ENCODE results near the gene TMC2. TPM values are rescaled to one million over a fixed set of nuclear protein-coding genes. Genes with fewer than 3 reads are reported as not detected.

TMC2 gene
- total RNA-seq, 2 donors from 2014 or later, result 0.24 TPM; not detected in 1

GRCh38 chr20:2610326-2610725 is 74.0 kb downstream of the TMC2 start:
- Mint-ChIP-seq H3K27ac (no peak overlapping the region), H3K9me3 (peaks cover 25% of the 10 kb centered on the region), H3K36me3 (ENCODE audit: low read depth) (peaks cover 3% of the 10 kb centered on the region), H3K4me1 (no peaks in the 10 kb centered on the region), H3K4me3 (no peak overlapping the region), H3K27me3 (ENCODE audit: insufficient read depth) (peaks cover 29% of the 10 kb centered on the region)
- no peak for TF ChIP-seq CTCF (conservative IDR thresholded peaks at IDR 0.05)
- no peak for DNase-seq
- Histone ChIP-seq H3K4me3 (ENCODE audit: low read length) (no peak overlapping the region), H3K9ac (ENCODE audit: extremely low read depth, low read length, poor library complexity, severe bottlenecking) (no peak overlapping the region), H3K9me3 (ENCODE audit: control insufficient read depth, low read length) (peaks cover 17% of the 10 kb centered on the region), H3K4me1 (ENCODE audit: control insufficient read depth, insufficient read depth, low read length) (no peaks in the 10 kb centered on the region), H3K27ac (ENCODE audit: low read depth, low read length) (no peak overlapping the region), H3K36me3 (ENCODE audit: control insufficient read depth, insufficient read depth, low read length) (no peaks in the 10 kb centered on the region), H3K27me3 (ENCODE audit: control insufficient read depth, insufficient read depth, low read length, poor library complexity, severe bottlenecking) (peaks cover 3% of the 10 kb centered on the region)
- WGBS, 2 experiments (ENCODE audit: insufficient coverage in 1 of 2, insufficient read length in 1 of 2), result 93 to 94% methylated on average over 4 to 6 of the region's 6 CpGs

GRCh38 chr20:2610941-2611720 is 74.8 kb downstream of the TMC2 start:
- H3K4me1 ChIP-seq (ENCODE audit: control insufficient read depth, insufficient read depth, low read length), result no peaks in the 10 kb centered on the region
- H3K27me3 ChIP-seq (ENCODE audit: control insufficient read depth, insufficient read depth, low read length, poor library complexity, severe bottlenecking), result peaks cover 3% of the 10 kb centered on the region
- H3K4me3 Mint-ChIP-seq, result no peak overlapping the region
- H3K36me3 ChIP-seq (ENCODE audit: control insufficient read depth, insufficient read depth, low read length), result no peaks in the 10 kb centered on the region
- no peak for TF ChIP-seq CTCF (conservative IDR thresholded peaks at IDR 0.05)
- DNase-seq, result no peak
- 79 to 84% methylated on average over 4 to 6 of the region's 6 CpGs for WGBS, 2 experiments (ENCODE audit: insufficient coverage in 1 of 2, insufficient read length in 1 of 2)
- H3K9me3 ChIP-seq (ENCODE audit: control insufficient read depth, low read length), result peaks cover 11% of the 10 kb centered on the region
- H3K9me3 Mint-ChIP-seq, result peaks cover 19% of the 10 kb centered on the region
- H3K4me1 Mint-ChIP-seq, result no peaks in the 10 kb centered on the region
- no peak overlapping the region for H3K27ac ChIP-seq (ENCODE audit: low read depth, low read length)
- H3K36me3 Mint-ChIP-seq (ENCODE audit: low read depth), result peaks cover 3% of the 10 kb centered on the region
- H3K4me3 ChIP-seq (ENCODE audit: low read length), result no peak overlapping the region
- H3K27ac Mint-ChIP-seq, result no peak overlapping the region
- no peak overlapping the region for H3K9ac ChIP-seq (ENCODE audit: extremely low read depth, low read length, poor library complexity, severe bottlenecking)
- peaks cover 32% of the 10 kb centered on the region for H3K27me3 Mint-ChIP-seq (ENCODE audit: insufficient read depth)

GRCh38 chr20:2612073-2612472 is 75.7 kb downstream of the TMC2 start:
- Mint-ChIP-seq H3K27me3 (ENCODE audit: insufficient read depth) (peaks cover 38% of the 10 kb centered on the region), H3K27ac (no peak overlapping the region), H3K4me3 (no peak overlapping the region), H3K4me1 (no peaks in the 10 kb centered on the region), H3K9me3 (peaks cover 11% of the 10 kb centered on the region), H3K36me3 (ENCODE audit: low read depth) (peaks cover 3% of the 10 kb centered on the region)
- no peak for DNase-seq
- Histone ChIP-seq H3K9ac (ENCODE audit: extremely low read depth, low read length, poor library complexity, severe bottlenecking) (no peak overlapping the region), H3K27me3 (ENCODE audit: control insufficient read depth, insufficient read depth, low read length, poor library complexity, severe bottlenecking) (peaks cover 3% of the 10 kb centered on the region), H3K4me1 (ENCODE audit: control insufficient read depth, insufficient read depth, low read length) (no peaks in the 10 kb centered on the region), H3K27ac (ENCODE audit: low read depth, low read length) (no peak overlapping the region), H3K4me3 (ENCODE audit: low read length) (no peak overlapping the region), H3K36me3 (ENCODE audit: control insufficient read depth, insufficient read depth, low read length) (no peaks in the 10 kb centered on the region), H3K9me3 (ENCODE audit: control insufficient read depth, low read length) (peaks cover 4% of the 10 kb centered on the region)
- no peak for TF ChIP-seq CTCF (conservative IDR thresholded peaks at IDR 0.05)
- WGBS, 2 experiments (ENCODE audit: insufficient coverage in 1 of 2, insufficient read length in 1 of 2), result 83% methylated on average over 3 of the region's 3 CpGs; no CpG with 5 or more reads in 1 of the 2 experiments
